GM12873 (cell line): ENCODE results near the gene TTC28.

ENCODE experiments used
- CTCF ChIP-seq: IDR thresholded peaks from 2 replicates; pipeline ENCODE4 v1.5.1; 2012; ENCODE audit warnings: low read depth, mild to moderate bottlenecking, moderate library complexity, low read length, control low read depth; ENCODE audit not compliant: insufficient read depth; ENCODE audit errors: missing control alignments

Gene TTC28

GRCh38 chr22:28172892-28173670 lies 506.6 kb downstream of the TTC28 start:
- TF ChIP-seq CTCF = no peak

GRCh38 chr22:28171712-28172111 lies 507.9 kb downstream of the TTC28 start:
- TF ChIP-seq CTCF = no peak

- no peak for TF ChIP-seq CTCF
Measured at GRCh38 chr22:28171115-28171514, 508.5 kb downstream of the TTC28 start.

GRCh38 chr22:28155808-28156207 lies 523.8 kb downstream of the TTC28 start:
- TF ChIP-seq CTCF = no peak

GRCh38 chr22:28154861-28155260 lies 524.8 kb downstream of the TTC28 start:
- no peak for TF ChIP-seq CTCF

GRCh38 chr22:28151151-28151816 lies 528.4 kb downstream of the TTC28 start:
- no peak for TF ChIP-seq CTCF

GRCh38 chr22:28148816-28149465 lies 530.7 kb downstream of the TTC28 start:
- no peak for TF ChIP-seq CTCF
